Measurements from ENCODE around the gene CDH24.
A peak's percentile ranks its signal among the peaks of the same experiment; 100 is the strongest.

Gene CDH24

GRCh38 chr14:23052182-23052623 lies 5.1 kb downstream of the CDH24 start:
- intact Hi-C loops (cut with DNase I), result no loop called here
- peak in 25 of 42 donors; percentile 17 to 62 (median 44) for DNase-seq

DNA sequence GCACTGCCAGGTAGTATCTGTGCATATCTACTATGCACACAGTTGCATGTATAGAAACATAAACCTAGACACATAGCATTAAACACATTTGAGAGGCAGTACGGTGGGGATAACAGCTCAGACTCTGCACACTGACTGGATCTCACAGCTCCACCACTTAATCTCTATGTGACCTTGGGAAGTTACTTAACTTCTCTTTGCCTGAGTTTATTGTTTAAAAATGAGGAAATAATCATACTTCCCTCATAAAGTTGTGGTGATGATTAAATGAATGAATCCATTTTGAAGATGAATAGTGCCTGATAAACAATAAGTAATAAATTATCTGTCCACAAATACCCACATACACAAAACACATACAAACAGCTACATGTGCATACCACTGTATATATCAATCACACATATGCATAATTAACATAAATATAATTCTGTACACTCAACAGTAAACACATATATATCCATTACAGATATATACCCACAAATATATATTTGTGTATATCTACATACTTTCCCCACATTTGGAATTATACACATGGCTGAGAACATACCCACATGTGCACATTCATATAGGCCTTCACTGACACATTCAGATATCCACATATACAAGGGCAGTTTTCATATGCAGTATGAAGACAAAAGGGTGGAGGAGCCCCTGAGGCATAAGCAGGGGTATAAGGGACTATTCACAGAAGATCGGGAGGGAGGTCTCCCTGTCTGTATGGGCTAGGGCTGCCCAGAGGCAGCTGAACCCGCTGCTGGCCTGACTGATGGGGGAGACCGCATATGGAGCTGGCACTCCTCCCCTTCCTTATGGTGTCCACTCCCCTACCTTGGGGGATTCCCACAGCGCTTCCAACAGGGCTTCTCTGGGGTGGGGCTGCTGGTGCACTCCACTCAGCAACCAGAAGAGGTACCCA lies 5.9 kb downstream of the CDH24 start:
- intact Hi-C loops (cut with DNase I), result no loop called here

DNA sequence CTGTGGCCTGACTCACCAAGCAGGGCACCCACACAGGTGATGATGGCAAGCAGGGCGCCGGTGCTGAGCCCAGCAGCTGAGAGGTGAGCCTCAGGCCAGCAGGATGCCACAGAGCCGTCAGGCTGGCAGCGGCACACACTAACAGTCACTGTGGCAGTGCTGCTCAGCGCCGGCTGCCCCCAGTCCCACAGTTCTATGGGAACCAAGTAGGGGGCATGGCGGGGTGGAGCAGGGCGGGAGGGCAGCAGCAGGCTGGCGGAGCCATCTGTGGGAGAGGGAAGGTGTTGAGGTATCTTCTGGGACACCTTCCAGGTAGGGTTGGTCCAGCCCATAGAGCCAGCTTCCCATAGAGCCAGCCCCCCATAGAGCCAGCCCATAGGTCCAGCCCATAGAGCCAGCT lies 8.3 kb downstream of the CDH24 start:
- intact Hi-C loops (cut with DNase I), result no loop called here

More for the DNA sequence above, 5.9 kb downstream of the CDH24 start:
- DNase-seq, result no peak

GRCh38 chr14:23047751-23048693 lies 9.3 kb downstream of the CDH24 start:
- intact Hi-C loops (cut with DNase I), result no loop called here
- no peak for DNase-seq

More for the DNA sequence above, 8.3 kb downstream of the CDH24 start:
- no peak for DNase-seq

GRCh38 chr14:23047034-23047634 lies 10.2 kb downstream of the CDH24 start:
- intact Hi-C loops (cut with DNase I), result no loop called here

GRCh38 chr14:23045419-23046357 lies 11.6 kb downstream of the CDH24 start:
- intact Hi-C loops (cut with DNase I), result no loop called here
- no peak for DNase-seq

More at GRCh38 chr14:23047034-23047634, 10.2 kb downstream of the CDH24 start:
- no peak for DNase-seq

- intact Hi-C loops (cut with DNase I), result no loop called here
- no peak for DNase-seq
Observed at GRCh38 chr14:23044840-23045239, 12.5 kb downstream of the CDH24 start.

- intact Hi-C loops (cut with DNase I), result no loop called here
- DNase-seq, result no peak
Observed at GRCh38 chr14:23043754-23044153, 13.6 kb downstream of the CDH24 start.

- intact Hi-C loops (cut with DNase I), result no loop called here
Observed at GRCh38 chr14:23043145-23043544, 14.2 kb downstream of the CDH24 start.

DNA sequence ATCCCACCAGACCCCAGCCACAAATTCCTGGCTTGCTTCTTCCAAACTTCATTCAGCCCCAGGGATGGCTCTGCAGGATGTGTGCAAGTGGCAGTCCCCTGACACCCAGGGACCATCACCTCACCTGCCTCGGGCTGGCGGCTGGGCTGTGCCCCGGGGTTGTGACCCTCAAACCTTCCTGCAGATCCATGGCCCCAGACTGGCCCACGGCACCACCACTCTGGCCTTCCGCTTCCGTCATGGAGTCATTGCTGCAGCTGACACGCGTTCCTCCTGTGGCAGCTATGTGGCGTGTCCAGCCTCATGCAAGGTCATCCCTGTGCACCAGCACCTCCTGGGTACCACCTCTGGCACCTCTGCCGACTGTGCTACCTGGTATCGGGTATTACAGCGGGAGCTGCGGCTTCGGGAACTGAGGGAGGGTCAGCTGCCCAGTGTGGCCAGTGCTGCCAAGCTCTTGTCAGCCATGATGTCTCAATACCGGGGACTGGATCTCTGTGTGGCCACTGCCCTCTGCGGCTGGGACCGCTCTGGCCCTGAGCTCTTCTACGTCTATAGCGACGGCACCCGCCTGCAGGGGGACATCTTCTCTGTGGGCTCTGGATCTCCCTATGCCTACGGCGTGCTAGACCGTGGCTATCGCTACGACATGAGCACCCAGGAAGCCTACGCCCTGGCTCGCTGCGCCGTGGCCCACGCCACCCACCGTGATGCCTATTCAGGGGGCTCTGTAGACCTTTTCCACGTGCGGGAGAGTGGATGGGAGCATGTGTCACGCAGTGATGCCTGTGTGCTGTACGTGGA lies 15.0 kb downstream of the CDH24 start, which contains the start of gene PSMB11:
Gene PSMB11, plus strand, starts transcription at position 51 of the 804 bp plus-strand sequence. Its CDS starts 14 bp downstream, at position 65.
- intact Hi-C loops (cut with DNase I), result no loop called here
- DNase-seq, result no peak

More at GRCh38 chr14:23043145-23043544, 14.2 kb downstream of the CDH24 start:
- DNase-seq, result no peak

GRCh38 chr14:23041729-23042128 lies 15.6 kb downstream of the CDH24 start:
- DNase-seq, result no peak
- intact Hi-C loops (cut with DNase I), result no loop called here

- no peak for DNase-seq
- intact Hi-C loops (cut with DNase I), result no loop called here
Observed at GRCh38 chr14:23040100-23040499, 17.2 kb downstream of the CDH24 start.

- intact Hi-C loops (cut with DNase I), result no loop called here
- DNase-seq, result no peak
Observed at GRCh38 chr14:23035303-23036144, 21.8 kb downstream of the CDH24 start.

- intact Hi-C loops (cut with DNase I), result no loop called here
- peak; percentile 81 to 97 (median 91) for DNase-seq
Observed at GRCh38 chr14:23034498-23035302, 22.6 kb downstream of the CDH24 start, which contains the start of gene PSMB5. Gene PSMB5, minus strand, starts transcription at chr14:23034900. Its CDS starts 19 bp downstream, at chr14:23034881.

- intact Hi-C loops (cut with DNase I), result no loop called here
- no peak for DNase-seq
Observed at GRCh38 chr14:23033801-23034497, 23.4 kb downstream of the CDH24 start.

All from head of caudate nucleus (tissue), 42 donors.